HCT116 (cell line): Measurements from ENCODE around the gene F2RL1. TPM values are rescaled to one million over a fixed set of nuclear protein-coding genes. Genes with fewer than 3 reads are reported as not detected.

Source experiments
- ATAC-seq: fragments of 200-7000 bp; cut with Tn5 transposase; 2 replicates; pipeline ENCODE4 v1.9.1; 2020; ENCODE audit warnings: mild to moderate bottlenecking, moderate library complexity
- BruUV-seq: library from RNA; stranded (reverse); fragments of 400-500 nt; replicated peaks from 2 replicates; lab custom pipeline; 2021; lab: Mats Ljungman, UMichigan
- CTCF ChIA-PET: fragments of 300-600 bp; sonication (Branson Sonifier 250); formaldehyde crosslinking; loops from one replicate; lab custom pipeline; 2021; ENCODE audit warnings: antibody characterized with exemption; lab: Charles Lee
- POLR2A ChIA-PET: fragments of 300-600, 350-600 bp; sonication (Branson Sonifier 250); formaldehyde crosslinking; loops from one replicate; lab custom pipeline; 2021; ENCODE audit warnings: antibody characterized with exemption; lab: Charles Lee
- RAD21 ChIA-PET, 2 experiments: fragments of 300-600 bp; sonication (Branson Sonifier 250); formaldehyde crosslinking; loops; one replicate each; lab custom pipeline; 2023; ENCODE audit warnings: low total read pairs in 2 of 2; ENCODE audit not compliant: uncharacterized antibody in 2 of 2, unreplicated experiment in 2 of 2, low non-redundant PET in 1 of 2; lab: Charles Lee
- DNase-seq: peaks from one replicate; pipeline ENCODE4 v3.0.0-alpha.2; 2010; ENCODE audit warnings: low read depth, low spot score
- H2AFZ ChIP-seq: fragments of 200-600 bp; shearing (Covaris generic), sonication (generic); 2 replicates; pipeline ENCODE4 v1.6.1; 2017; ENCODE audit warnings: low read depth, mixed run types, mixed read lengths, antibody characterized with exemption, low read length; ENCODE audit not compliant: poor library complexity, severe bottlenecking
- H3K27ac ChIP-seq: 2 replicates; pipeline ENCODE4 v1.5.1; 2012; ENCODE audit warnings: low read depth, low read length
- H3K27me3 ChIP-seq: fragments of 200-600 bp; sonication (generic); 2 replicates; pipeline ENCODE4 v1.6.1; 2016; ENCODE audit warnings: mixed run types, low read length, mixed read lengths; ENCODE audit not compliant: insufficient read depth
- H3K36me3 ChIP-seq, 2 experiments: fragments of 200-500 bp in 1 of 2; fragments of 200-600 bp in 1 of 2; sonication (Bioruptor generic) in 1 of 2; sonication (generic) in 1 of 2; 2 replicates each; pipeline versions ENCODE4 v1.5.1 to v1.6.1; 2014 to 2016; ENCODE audit warnings: low read length in 2 of 2, inconsistent platforms in 1 of 2, mixed read lengths in 1 of 2, mixed run types in 1 of 2; ENCODE audit not compliant: insufficient read depth in 2 of 2, control insufficient read depth in 1 of 2
- H3K4me1 ChIP-seq, 2 experiments: fragments of 200-600 bp in 1 of 2; sonication (generic) in 1 of 2; 2 replicates each; pipeline versions ENCODE4 v1.5.1 to v1.6.1; 2012 to 2017; ENCODE audit warnings: low read length in 2 of 2, inconsistent platforms in 1 of 2, mild to moderate bottlenecking in 1 of 2, mixed read lengths in 1 of 2, mixed run types in 1 of 2, moderate library complexity in 1 of 2; ENCODE audit not compliant: insufficient read depth in 2 of 2, control insufficient read depth in 1 of 2
- H3K4me2 ChIP-seq: fragments of 200-600 bp; sonication (generic); 2 replicates; pipeline ENCODE4 v1.6.1; 2017; ENCODE audit warnings: mixed run types, low read length, mixed read lengths
- H3K4me3 ChIP-seq, 2 experiments: fragments of 200-600 bp in 1 of 2; sonication (generic) in 1 of 2; replicated peaks in 1 of 2; 2 replicates each; pipeline ENCODE4 v1.5.1; 2011 to 2016; ENCODE audit warnings: low read length in 2 of 2, control low read depth in 1 of 2, low read depth in 1 of 2, mild to moderate bottlenecking in 1 of 2, mixed read lengths in 1 of 2, mixed run types in 1 of 2
- H3K79me2 ChIP-seq: fragments of 200-600 bp; sonication (generic); 2 replicates; pipeline ENCODE4 v1.6.1; 2017; ENCODE audit warnings: mild to moderate bottlenecking, mixed run types, low read length, moderate library complexity, mixed read lengths; ENCODE audit not compliant: insufficient read depth
- H3K9ac ChIP-seq: fragments of 200-600 bp; sonication (generic); 2 replicates; pipeline ENCODE4 v1.6.1; 2016; ENCODE audit warnings: low read length, mixed read lengths
- H3K9me2 ChIP-seq: fragments of 200-600 bp; sonication (generic), shearing (Covaris generic); 2 replicates; pipeline ENCODE4 v1.6.1; 2017; ENCODE audit warnings: mixed run types, mild to moderate bottlenecking, moderate library complexity; ENCODE audit not compliant: insufficient read depth
- H3K9me3 ChIP-seq, 2 experiments: fragments of 200-500 bp in 1 of 2; fragments of 200-600 bp in 1 of 2; sonication (Bioruptor generic) in 1 of 2; sonication (generic) in 1 of 2; 2 replicates each; pipeline ENCODE4 v1.6.1; 2014 to 2017; ENCODE audit warnings: low read length in 2 of 2, mixed read lengths in 2 of 2, inconsistent platforms in 1 of 2, low read depth in 1 of 2, mild to moderate bottlenecking in 1 of 2, mixed run types in 1 of 2, moderate library complexity in 1 of 2; ENCODE audit not compliant: control insufficient read depth in 1 of 2, insufficient read depth in 1 of 2
- H4K20me1 ChIP-seq: fragments of 200-600 bp; sonication (generic), shearing (Covaris generic); 2 replicates; pipeline ENCODE4 v1.6.1; 2017; ENCODE audit warnings: mixed run types, mild to moderate bottlenecking, moderate library complexity; ENCODE audit not compliant: insufficient read depth
- ATF3 ChIP-seq: IDR thresholded peaks from 2 replicates; pipeline ENCODE4 v1.6.1; 2012
- CBX3 ChIP-seq: IDR thresholded peaks from 2 replicates; pipeline ENCODE4 v1.6.1; 2012; ENCODE audit warnings: low read depth
- CEBPB ChIP-seq: IDR thresholded peaks from 2 replicates; pipeline ENCODE4 v1.6.1; 2012; ENCODE audit warnings: low read depth
- EGR1 ChIP-seq: IDR thresholded peaks from 2 replicates; pipeline ENCODE4 v1.6.1; 2012; ENCODE audit warnings: low read depth
- EZH2 ChIP-seq: fragments of 200-600 bp; sonication (generic); IDR thresholded peaks from 2 replicates; pipeline ENCODE4 v1.6.1; 2017; ENCODE audit warnings: antibody characterized with exemption, mixed run types
- EZH2phosphoT487 ChIP-seq: fragments of 200-600 bp; IDR thresholded peaks from 2 replicates; pipeline ENCODE4 v1.6.1; 2018; ENCODE audit warnings: antibody characterized with exemption, borderline replicate concordance
- FOSL1 ChIP-seq: IDR thresholded peaks from 2 replicates; pipeline ENCODE4 v1.6.1; 2012; ENCODE audit warnings: low read depth
- JUND ChIP-seq: IDR thresholded peaks from 2 replicates; pipeline ENCODE4 v1.6.1; 2012
- POLR2A ChIP-seq: IDR thresholded peaks from 2 replicates; pipeline ENCODE4 v1.7.0; 2011; ENCODE audit warnings: borderline replicate concordance; ENCODE audit not compliant: insufficient read depth, insufficient read length; ENCODE audit errors: extremely low read depth
- POLR2AphosphoS5 ChIP-seq: IDR thresholded peaks from 2 replicates; pipeline ENCODE4 v1.6.1; 2011; ENCODE audit warnings: mild to moderate bottlenecking, low read depth, low read length, moderate library complexity
- RAD21 ChIP-seq: IDR thresholded peaks from 2 replicates; pipeline ENCODE4 v1.6.1; 2012; ENCODE audit warnings: low read depth, mild to moderate bottlenecking
- SP1 ChIP-seq: IDR thresholded peaks from 2 replicates; pipeline ENCODE4 v1.6.1; 2012; ENCODE audit warnings: low read depth
- SRF ChIP-seq: IDR thresholded peaks from 2 replicates; pipeline ENCODE4 v1.6.1; 2012; ENCODE audit warnings: low read depth
- TCF7L2 ChIP-seq: IDR thresholded peaks from 2 replicates; pipeline ENCODE4 v1.7.0; 2011; ENCODE audit warnings: borderline replicate concordance, inconsistent platforms; ENCODE audit not compliant: insufficient read depth, insufficient read length; ENCODE audit errors: extremely low read depth
- YY1 ChIP-seq: IDR thresholded peaks from 2 replicates; pipeline ENCODE4 v1.6.1; 2011; ENCODE audit warnings: low read length, low read depth, moderate library complexity, mild to moderate bottlenecking; ENCODE audit not compliant: insufficient replicate concordance; ENCODE audit errors: extremely low read depth
- ZBTB33 ChIP-seq: IDR thresholded peaks from 2 replicates; pipeline ENCODE4 v1.6.1; 2011; ENCODE audit warnings: mild to moderate bottlenecking, low read length, moderate library complexity; ENCODE audit not compliant: insufficient replicate concordance; ENCODE audit errors: extremely low read depth
- intact Hi-C: fragments of 100-400 bp; cut with micrococcal nuclease; formaldehyde crosslinking; loops from 2 replicates; pipeline ENCODE4 v1.10.0; 2022
- total RNA-seq: library from RNA; stranded (reverse); gene quantifications from one replicate; pipeline ENCODE4 v1.2.1, GENCODE V29; 2021; ENCODE audit not compliant: unreplicated experiment
- TF ChIP-seq, protein P1 (sequence below): IDR thresholded peaks from 2 replicates; pipeline ENCODE4 v1.6.1; 2012

The F2RL1 gene
- total RNA-seq, 1 experiment from 2014 or later = 119 TPM

DNA sequence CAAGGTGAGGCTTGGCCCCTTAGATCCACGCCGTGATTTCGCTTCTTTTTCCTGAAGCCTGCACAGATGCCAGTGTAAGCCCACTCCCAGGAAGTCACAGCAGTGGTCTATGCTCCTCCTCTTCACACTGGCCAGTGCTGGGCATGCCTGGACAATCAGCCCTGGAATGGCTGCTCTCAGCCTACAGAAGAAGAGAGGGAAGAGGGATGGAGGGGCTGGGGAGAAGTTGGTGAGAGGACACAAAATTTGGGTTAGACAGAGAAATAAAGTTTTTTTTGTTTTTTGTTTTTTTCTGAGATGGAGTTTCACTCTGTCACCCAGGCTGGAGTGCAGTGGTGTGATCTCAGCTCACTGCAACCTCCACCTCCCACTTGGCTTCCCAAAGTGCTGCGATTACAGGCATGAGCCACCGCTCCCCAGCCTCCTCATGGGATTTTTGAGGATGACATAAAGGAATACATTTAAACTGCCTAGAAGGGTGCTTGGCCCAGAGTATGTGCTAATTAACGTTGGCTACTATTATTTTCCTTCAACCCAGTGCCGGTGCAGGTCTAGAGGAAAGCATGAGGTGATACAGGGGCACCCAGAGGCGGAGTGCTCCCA lies 31.8 kb downstream of the F2RL1 start:
- peaks cover 4 to 12% of the 10 kb centered on the region in 2 experiments; a peak in 3 of 4 replicates for H3K4me1 ChIP-seq
- no peak overlapping the region for H3K4me3 ChIP-seq
- ChIA-PET RAD21 (no interaction called here), CTCF (no interaction called here)
- H3K27me3 ChIP-seq = no peaks in the 10 kb centered on the region
- ATAC-seq = no peak
- H3K9ac ChIP-seq = no peak overlapping the region
- H3K9me3 ChIP-seq = no peaks in the 10 kb centered on the region
- no TSS peak for BruUV-seq
- intact Hi-C loops = no loop called here
- H3K79me2 ChIP-seq = no peaks in the 10 kb centered on the region
- DNase-seq = no peak
- no peak overlapping the region for H2AFZ ChIP-seq
- no peaks in the 10 kb centered on the region for H4K20me1 ChIP-seq
- TF ChIP-seq, protein P1, sequence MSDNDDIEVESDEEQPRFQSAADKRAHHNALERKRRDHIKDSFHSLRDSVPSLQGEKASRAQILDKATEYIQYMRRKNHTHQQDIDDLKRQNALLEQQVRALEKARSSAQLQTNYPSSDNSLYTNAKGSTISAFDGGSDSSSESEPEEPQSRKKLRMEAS = no peak
- TF ChIP-seq YY1 (no peak), FOSL1 (no peak), EZH2phosphoT487 (no peak), POLR2AphosphoS5 (no peak), EZH2 (no peak), SRF (no peak), CEBPB (no peak), SP1 (no peak), EGR1 (no peak), RAD21 (no peak), ATF3 (no peak), JUND (no peak), TCF7L2 (no peak), ZBTB33 (no peak), POLR2A (no peak), CBX3 (no peak)
- TF ChIP-seq, all 23 proteins: peak for 0
- Histone ChIP-seq H3K9me2 (no peaks in the 10 kb centered on the region), H3K36me3 (no peaks in the 10 kb centered on the region), H3K4me2 (no peak overlapping the region), H3K27ac (no peak overlapping the region)
- POLR2A ChIA-PET = no interaction called here
